ENCODE measurements around the gene PLSCR2.
"Not testable (repeated sequence)": the region's sequence is repeated elsewhere in the genome, so short reads cannot be mapped to it uniquely, and the experiment has no call there.

Gene PLSCR2

GRCh38 chr3:146421819-146422759, 47.3 kb downstream of the PLSCR2 start:
- Histone ChIP-seq H3K27me3 (ENCODE audit: insufficient read depth, low read depth, severe bottlenecking) (no peaks in the 10 kb centered on the region), H3K4me3 (ENCODE audit: low read depth, low read length) (no peak overlapping the region), H3K27ac (no peak overlapping the region), H3K36me3 (no peaks in the 10 kb centered on the region), H3K9me3 (ENCODE audit: severe bottlenecking) (no peaks in the 10 kb centered on the region)
- no peak for DNase-seq
- no peak for TF ChIP-seq CTCF (IDR thresholded peaks at IDR 0.05; ENCODE audit: low read depth, low read length)

GRCh38 chr3:146416366-146416765, 53.0 kb downstream of the PLSCR2 start:
- Histone ChIP-seq H3K27me3 (ENCODE audit: insufficient read depth, low read depth, severe bottlenecking) (no peaks in the 10 kb centered on the region), H3K27ac (no peak overlapping the region), H3K36me3 (no peaks in the 10 kb centered on the region), H3K9me3 (ENCODE audit: severe bottlenecking) (no peaks in the 10 kb centered on the region), H3K4me3 (ENCODE audit: low read depth, low read length) (no peak overlapping the region)
- TF ChIP-seq CTCF (IDR thresholded peaks at IDR 0.05; ENCODE audit: low read depth, low read length): no peak
- DNase-seq: no peak

GRCh38 chr3:146414010-146414409, 55.4 kb downstream of the PLSCR2 start:
- Histone ChIP-seq H3K27me3 (ENCODE audit: insufficient read depth, low read depth, severe bottlenecking) (no peaks in the 10 kb centered on the region), H3K27ac (no peak overlapping the region), H3K36me3 (no peaks in the 10 kb centered on the region), H3K9me3 (ENCODE audit: severe bottlenecking) (no peaks in the 10 kb centered on the region), H3K4me3 (ENCODE audit: low read depth, low read length) (no peak overlapping the region)
- DNase-seq: no peak
- TF ChIP-seq CTCF (IDR thresholded peaks at IDR 0.05; ENCODE audit: low read depth, low read length): no peak

- H3K36me3 ChIP-seq; H3K27me3 ChIP-seq (ENCODE audit: insufficient read depth, low read depth, severe bottlenecking); H3K27ac ChIP-seq; DNase-seq; H3K4me3 ChIP-seq (ENCODE audit: low read depth, low read length); H3K9me3 ChIP-seq (ENCODE audit: severe bottlenecking): not testable (repeated sequence)
These were observed 56.6 kb downstream of the PLSCR2 start for GRCh38 chr3:146412711-146413110.

- H3K9me3 ChIP-seq (ENCODE audit: severe bottlenecking): no peaks in the 10 kb centered on the region
- no peak for TF ChIP-seq CTCF (IDR thresholded peaks at IDR 0.05; ENCODE audit: low read depth, low read length)
- no peaks in the 10 kb centered on the region for H3K27me3 ChIP-seq (ENCODE audit: insufficient read depth, low read depth, severe bottlenecking)
- no peaks in the 10 kb centered on the region for H3K36me3 ChIP-seq
- H3K4me3 ChIP-seq (ENCODE audit: low read depth, low read length): no peak overlapping the region
- no peak for DNase-seq
- no peak overlapping the region for H3K27ac ChIP-seq
These were observed 61.4 kb downstream of the PLSCR2 start for GRCh38 chr3:146407956-146408355.

- TF ChIP-seq CTCF (IDR thresholded peaks at IDR 0.05; ENCODE audit: low read depth, low read length): no peak
These were observed 64.9 kb downstream of the PLSCR2 start for GRCh38 chr3:146404436-146404835.

More at GRCh38 chr3:146404436-146404835, 64.9 kb downstream of the PLSCR2 start:
- Histone ChIP-seq H3K9me3 (ENCODE audit: severe bottlenecking) (no peaks in the 10 kb centered on the region), H3K4me3 (ENCODE audit: low read depth, low read length) (no peak overlapping the region), H3K27me3 (ENCODE audit: insufficient read depth, low read depth, severe bottlenecking) (no peaks in the 10 kb centered on the region), H3K27ac (no peak overlapping the region), H3K36me3 (no peaks in the 10 kb centered on the region)
- no peak for DNase-seq
